Measurements from ENCODE around the gene ARL5A. TPM values are rescaled to one million over a fixed set of nuclear protein-coding genes. Genes with fewer than 3 reads are reported as not detected.

ARL5A gene
- total RNA-seq, 2 experiments from 2014 or later: 78.1 to 91.4 TPM

DNA sequence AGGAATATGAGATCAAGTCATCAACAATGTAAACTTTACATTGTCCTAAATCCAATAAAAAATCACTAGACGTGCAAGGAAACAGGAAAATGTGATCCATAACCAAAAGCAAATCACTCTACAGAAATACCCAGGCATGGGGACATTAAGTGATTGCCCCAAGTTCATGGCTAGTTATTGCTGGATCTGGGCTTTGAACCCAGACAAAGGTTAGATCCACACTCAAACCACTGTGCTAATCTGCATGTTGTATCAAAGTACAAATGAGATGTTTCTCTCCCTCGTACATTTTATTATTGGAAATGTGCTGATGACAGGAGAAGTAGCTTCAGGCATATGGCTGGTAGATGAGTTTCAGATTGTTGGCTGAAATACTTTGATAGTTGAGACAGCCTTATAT, 2.7 kb upstream of the ARL5A start:
- Histone ChIP-seq H3K4me2 (ENCODE audit: low read length) (no peak overlapping the region), H3K4me1 (ENCODE audit: insufficient read depth, low read length, poor library complexity, severe bottlenecking) (peaks cover 33% of the 10 kb centered on the region), H2AFZ (ENCODE audit: low read length) (no peak overlapping the region), H3K4me3 (ENCODE audit: low read depth, low read length, poor library complexity, severe bottlenecking) (no peak overlapping the region), H3K9me3 (ENCODE audit: low read length) (no peaks in the 10 kb centered on the region), H3K79me2 (ENCODE audit: insufficient read depth, low read depth, low read length) (peaks cover 22% of the 10 kb centered on the region), H4K20me1 (ENCODE audit: insufficient read depth, low read length) (peaks cover 19% of the 10 kb centered on the region; the same call in 1 of the 2 replicates), H3K9me2 (ENCODE audit: insufficient read depth, low read length) (no peaks in the 10 kb centered on the region), H3K36me3 (ENCODE audit: insufficient read depth, low read length) (no peaks in the 10 kb centered on the region), H3K27ac (ENCODE audit: low read depth, low read length, poor library complexity, severe bottlenecking) (no peak overlapping the region)
- intact Hi-C loops (cut with micrococcal nuclease; ENCODE audit: unreplicated experiment): no loop called here
- ChIA-PET CTCF (ENCODE audit: unreplicated experiment) (interaction anchor here (3.5 kb wide), 1 partner anchor 15 kb away, joined by 10 read pairs; no protein-coding TSS in a partner anchor), POLR2A (interaction anchor here (0.6 to 6.1 kb wide), 5 partner anchors 8 to 28 kb away, joined by 3 to 80 read pairs (median 4); no protein-coding TSS in a partner anchor)
- no peak for DNase-seq (ENCODE audit: low spot score)
- BruUV-seq (replicated peaks): no TSS peak
- TF ChIP-seq EZH2phosphoT487 (IDR thresholded peaks at IDR 0.05; ENCODE audit: borderline replicate concordance, low read depth, low read length): no peak
- TF ChIP-seq, protein P1, sequence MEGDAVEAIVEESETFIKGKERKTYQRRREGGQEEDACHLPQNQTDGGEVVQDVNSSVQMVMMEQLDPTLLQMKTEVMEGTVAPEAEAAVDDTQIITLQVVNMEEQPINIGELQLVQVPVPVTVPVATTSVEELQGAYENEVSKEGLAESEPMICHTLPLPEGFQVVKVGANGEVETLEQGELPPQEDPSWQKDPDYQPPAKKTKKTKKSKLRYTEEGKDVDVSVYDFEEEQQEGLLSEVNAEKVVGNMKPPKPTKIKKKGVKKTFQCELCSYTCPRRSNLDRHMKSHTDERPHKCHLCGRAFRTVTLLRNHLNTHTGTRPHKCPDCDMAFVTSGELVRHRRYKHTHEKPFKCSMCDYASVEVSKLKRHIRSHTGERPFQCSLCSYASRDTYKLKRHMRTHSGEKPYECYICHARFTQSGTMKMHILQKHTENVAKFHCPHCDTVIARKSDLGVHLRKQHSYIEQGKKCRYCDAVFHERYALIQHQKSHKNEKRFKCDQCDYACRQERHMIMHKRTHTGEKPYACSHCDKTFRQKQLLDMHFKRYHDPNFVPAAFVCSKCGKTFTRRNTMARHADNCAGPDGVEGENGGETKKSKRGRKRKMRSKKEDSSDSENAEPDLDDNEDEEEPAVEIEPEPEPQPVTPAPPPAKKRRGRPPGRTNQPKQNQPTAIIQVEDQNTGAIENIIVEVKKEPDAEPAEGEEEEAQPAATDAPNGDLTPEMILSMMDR (conservative IDR thresholded peaks at IDR 0.05; ENCODE audit: low read length): no peak

DNA sequence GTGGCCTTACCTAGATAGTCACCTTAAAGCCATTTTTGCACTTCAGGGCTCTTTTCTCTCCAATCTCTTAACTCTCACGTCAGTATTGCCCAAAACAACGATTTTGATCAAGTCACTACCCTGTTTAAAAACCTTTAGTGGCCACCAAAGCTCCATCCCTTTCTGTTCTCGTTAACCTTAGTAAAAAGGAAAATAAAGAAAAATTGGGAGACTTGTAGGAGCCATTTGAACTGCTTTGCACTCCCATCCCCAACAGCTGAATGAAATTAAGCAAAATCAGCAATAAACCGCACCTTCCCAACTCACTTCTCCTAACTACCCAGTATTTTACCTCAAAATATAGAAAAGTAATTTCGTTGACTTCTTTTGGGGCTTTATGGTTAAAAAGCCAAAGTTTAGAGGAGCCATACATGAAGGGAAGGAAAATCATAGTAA, 686 bp upstream of the ARL5A start:
- TSS peak; percentile 99 for BruUV-seq (replicated peaks)
- Histone ChIP-seq H3K36me3 (ENCODE audit: insufficient read depth, low read length) (peaks cover 11% of the 10 kb centered on the region; the same call in 1 of the 2 replicates), H3K9me3 (ENCODE audit: low read length) (no peaks in the 10 kb centered on the region), H3K79me2 (ENCODE audit: insufficient read depth, low read depth, low read length) (peaks cover 42% of the 10 kb centered on the region), H2AFZ (ENCODE audit: low read length) (peak overlapping the region; percentile 74), H3K4me1 (ENCODE audit: insufficient read depth, low read length, poor library complexity, severe bottlenecking) (peaks cover 31% of the 10 kb centered on the region), H4K20me1 (ENCODE audit: insufficient read depth, low read length) (peaks cover 20% of the 10 kb centered on the region; the same call in 1 of the 2 replicates), H3K27ac (ENCODE audit: low read depth, low read length, poor library complexity, severe bottlenecking) (peak overlapping the region; percentile 33), H3K4me2 (ENCODE audit: low read length) (peak overlapping the region; percentile 71), H3K4me3 (ENCODE audit: low read depth, low read length, poor library complexity, severe bottlenecking) (peak overlapping the region; percentile 99), H3K9me2 (ENCODE audit: insufficient read depth, low read length) (no peaks in the 10 kb centered on the region)
- CTCF ChIA-PET (ENCODE audit: unreplicated experiment): interaction anchor here (3.5 kb wide), 1 partner anchor 17 kb away, joined by 10 read pairs; no protein-coding TSS in a partner anchor
- intact Hi-C loops (cut with micrococcal nuclease; ENCODE audit: unreplicated experiment): loop anchor here (5.0 to 10.0 kb wide), 2 partner anchors 346 to 888 kb away; partner anchors contain the start of genes ARL6IP6, PRPF40A and STAM2
- TF ChIP-seq, protein P1 (conservative IDR thresholded peaks at IDR 0.05; ENCODE audit: low read length): no peak
- TF ChIP-seq EZH2phosphoT487 (IDR thresholded peaks at IDR 0.05; ENCODE audit: borderline replicate concordance, low read depth, low read length): no peak
- DNase-seq (ENCODE audit: low spot score): no peak
- POLR2A ChIA-PET: interaction anchor here (0.7 to 6.1 kb wide), 10 partner anchors 9 to 371 kb away, joined by 3 to 80 read pairs (median 4); no protein-coding TSS in a partner anchor
